Activated CD4-positive, alpha-beta T cell treated with anti-CD3 and anti-CD28 coated beads, Interleukin-2, Interleukin-6, amounts not matched to agents 100 ng/mL and 50 ng/mL, durations not matched to agents 16 hours and 8 hours (primary cell): ENCODE data around the gene RPL10L.

Experiments used
- DNase-seq: peaks from one replicate; pipeline ENCODE4 v3.0.0-alpha.2; 2020

Gene RPL10L

GRCh38 chr14:46651526-46652144 is at the start of gene RPL10L:
TSS of gene RPL10L (minus strand) at chr14:46651781. CDS start at chr14:46651736, 45 bp downstream.
- DNase-seq = peak; percentile 0

- DNase-seq = no peak
These were observed 40.2 kb upstream of the RPL10L start for GRCh38 chr14:46691819-46692218.

GRCh38 chr14:46686652-46687051 is 35.1 kb upstream of the RPL10L start:
- no peak for DNase-seq

GRCh38 chr14:46672128-46672527 is 20.5 kb upstream of the RPL10L start:
- no peak for DNase-seq

DNA sequence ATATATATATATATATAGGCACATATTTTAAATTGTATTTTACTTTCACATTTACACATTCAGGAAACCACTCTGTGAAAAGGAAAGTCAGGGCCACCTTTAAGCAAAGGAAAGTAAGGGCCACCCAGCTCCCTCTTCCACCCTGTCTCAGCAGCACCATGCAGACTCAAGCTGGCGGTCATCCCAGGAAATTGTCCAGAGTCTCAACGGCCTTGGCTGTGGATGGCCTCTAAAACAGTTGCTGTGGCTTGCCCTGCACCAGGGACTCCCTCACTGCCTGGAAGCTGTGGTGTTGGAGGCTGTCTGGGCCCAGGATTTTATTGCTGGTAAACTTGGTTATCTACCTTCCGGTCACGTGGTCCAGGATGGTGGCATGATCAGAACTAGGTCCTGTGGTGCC is 11.8 kb upstream of the RPL10L start:
- DNase-seq = no peak

- no peak for DNase-seq
These were observed 10.1 kb upstream of the RPL10L start for GRCh38 chr14:46661728-46662127.

DNA sequence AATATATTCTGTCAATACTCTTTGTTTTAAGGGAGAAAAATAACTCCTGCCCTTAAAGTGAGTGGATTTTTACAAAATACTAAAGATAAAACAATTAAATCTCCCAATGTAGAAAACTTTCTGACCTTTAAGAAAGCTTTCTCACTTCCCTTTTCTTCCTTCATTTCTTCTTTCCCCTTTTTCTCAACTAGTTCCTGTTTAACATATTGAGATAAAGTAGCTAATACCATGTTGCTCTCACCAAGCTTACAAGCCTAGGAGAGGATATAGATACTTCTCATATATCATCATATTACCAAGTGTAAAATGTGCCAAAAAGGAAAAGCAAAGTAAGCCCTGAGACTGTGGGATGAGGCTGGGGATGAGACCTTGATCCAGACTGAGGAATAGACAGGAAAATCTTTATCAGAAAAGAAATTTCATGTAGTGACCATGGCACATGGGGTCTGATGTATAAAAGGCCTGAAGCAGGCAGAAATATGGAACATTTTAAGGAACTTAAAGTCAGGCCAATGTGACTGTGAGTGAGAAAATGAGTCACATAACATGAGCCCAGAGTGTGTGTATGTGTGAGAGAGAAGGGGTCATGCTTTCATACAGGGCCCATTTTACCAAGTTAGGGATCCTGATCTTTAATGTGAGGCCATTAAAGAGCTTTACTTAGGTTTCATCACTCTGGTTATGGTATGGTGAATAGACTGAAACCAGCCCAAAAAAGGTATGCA is 1.6 kb upstream of the RPL10L start:
- DNase-seq = no peak

DNA sequence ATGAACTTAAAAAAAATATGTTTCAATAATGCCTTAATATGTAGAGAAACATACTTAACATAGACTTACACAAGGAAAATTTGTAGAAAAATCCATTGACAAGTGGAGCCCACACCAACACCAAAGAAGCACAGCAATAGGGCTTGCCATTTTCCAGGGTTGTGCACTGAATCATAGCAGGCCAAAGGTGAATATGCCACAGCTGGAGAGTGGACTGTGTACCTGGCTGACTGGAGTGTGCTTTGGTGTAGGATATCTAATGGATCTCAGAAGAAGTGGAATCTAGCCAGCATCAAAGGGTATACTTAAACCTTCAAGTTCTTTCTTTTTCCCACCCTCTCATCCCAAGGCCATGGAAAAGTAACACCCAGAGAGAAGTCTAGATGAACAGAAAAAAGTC is 4.8 kb downstream of the RPL10L start:
- DNase-seq = no peak

- no peak for DNase-seq
These were observed 24.7 kb downstream of the RPL10L start for GRCh38 chr14:46626876-46627275.
